OCI-LY7 (cell line): ENCODE measurements around the gene PEX14.

Experiments
- CTCF ChIP-seq: fragments of 200-600 bp; sonication (generic); conservative IDR thresholded peaks from 2 replicates; pipeline ENCODE4 v1.5.1; 2014; ENCODE audit warnings: mild to moderate bottlenecking, antibody characterized with exemption, low read length, moderate library complexity, mixed read lengths
- EZH2phosphoT487 ChIP-seq: fragments of 200-600 bp; sonication (generic); IDR thresholded peaks from 2 replicates; pipeline ENCODE4 v1.6.1; 2018; ENCODE audit warnings: low read depth, borderline replicate concordance, mild to moderate bottlenecking, mixed run types, antibody characterized with exemption, low read length, moderate library complexity, mixed read lengths

GRCh38 chr1:10515301-10515975 lies 40.7 kb downstream of the PEX14 start:
- TF ChIP-seq CTCF (no peak), EZH2phosphoT487 (no peak)
